OCI-LY1 (cell line): ENCODE data around the gene SEPTIN8.

Source experiments
- CTCF ChIP-seq: fragments of 200-600 bp; sonication (generic), shearing (Covaris generic); IDR thresholded peaks from 2 replicates; pipeline ENCODE4 v1.5.1; 2017; ENCODE audit warnings: mild to moderate bottlenecking, antibody characterized with exemption, low read length, moderate library complexity, mixed read lengths
- EZH2 ChIP-seq: fragments of 200-600 bp; sonication (generic), shearing (Covaris generic); IDR thresholded peaks from 2 replicates; pipeline ENCODE4 v1.8.0; 2017; ENCODE audit warnings: borderline replicate concordance, mixed run types, mild to moderate bottlenecking, antibody characterized with exemption, low read length, moderate library complexity, mixed read lengths

GRCh38 chr5:132751444-132751843, 25.6 kb downstream of the SEPTIN8 start:
- TF ChIP-seq CTCF = no peak
- no peak for TF ChIP-seq EZH2
